Measurements from ENCODE around the gene ZFYVE21.

DNA sequence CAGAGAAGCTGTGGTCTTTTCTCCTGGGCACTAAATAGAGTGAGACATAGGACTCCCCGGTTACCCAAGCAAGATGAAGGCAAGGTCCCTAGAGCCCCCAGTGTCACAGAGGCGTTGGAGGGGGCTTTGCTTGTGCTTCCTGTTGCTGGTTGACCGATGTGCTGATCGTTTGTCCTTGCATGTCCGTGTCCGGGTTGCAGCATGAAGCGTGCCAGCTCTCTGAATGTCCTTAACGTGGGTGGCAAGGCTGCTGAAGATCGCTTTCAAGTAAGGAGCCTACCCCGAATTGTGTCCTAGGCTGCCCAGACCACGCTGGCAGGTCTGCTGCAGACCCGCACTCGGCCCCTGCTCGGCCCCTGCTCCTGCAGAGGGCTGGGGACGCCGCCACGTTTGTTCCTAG is 23.5 kb upstream of the ZFYVE21 start:
- TF ChIP-seq, protein P1, sequence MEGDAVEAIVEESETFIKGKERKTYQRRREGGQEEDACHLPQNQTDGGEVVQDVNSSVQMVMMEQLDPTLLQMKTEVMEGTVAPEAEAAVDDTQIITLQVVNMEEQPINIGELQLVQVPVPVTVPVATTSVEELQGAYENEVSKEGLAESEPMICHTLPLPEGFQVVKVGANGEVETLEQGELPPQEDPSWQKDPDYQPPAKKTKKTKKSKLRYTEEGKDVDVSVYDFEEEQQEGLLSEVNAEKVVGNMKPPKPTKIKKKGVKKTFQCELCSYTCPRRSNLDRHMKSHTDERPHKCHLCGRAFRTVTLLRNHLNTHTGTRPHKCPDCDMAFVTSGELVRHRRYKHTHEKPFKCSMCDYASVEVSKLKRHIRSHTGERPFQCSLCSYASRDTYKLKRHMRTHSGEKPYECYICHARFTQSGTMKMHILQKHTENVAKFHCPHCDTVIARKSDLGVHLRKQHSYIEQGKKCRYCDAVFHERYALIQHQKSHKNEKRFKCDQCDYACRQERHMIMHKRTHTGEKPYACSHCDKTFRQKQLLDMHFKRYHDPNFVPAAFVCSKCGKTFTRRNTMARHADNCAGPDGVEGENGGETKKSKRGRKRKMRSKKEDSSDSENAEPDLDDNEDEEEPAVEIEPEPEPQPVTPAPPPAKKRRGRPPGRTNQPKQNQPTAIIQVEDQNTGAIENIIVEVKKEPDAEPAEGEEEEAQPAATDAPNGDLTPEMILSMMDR (IDR thresholded peaks at IDR 0.05; ENCODE audit: borderline replicate concordance, extremely low read depth, low read length, poor library complexity, severe bottlenecking) = no peak
- TF ChIP-seq EZH2 (IDR thresholded peaks at IDR 0.05; ENCODE audit: borderline replicate concordance, low read depth, low read length, severe bottlenecking) = no peak
